NCI-H1930 (cell line): ENCODE measurements around the gene GGCX.

ENCODE experiments used
- DNase-seq, 2 experiments: peaks; one replicate each; lab custom pipeline; 2025; lab: John Stamatoyannopoulos, UW

Gene GGCX

GRCh38 chr2:85541753-85542457, 19.4 kb downstream of the GGCX start:
- DNase-seq, result no peak

DNA sequence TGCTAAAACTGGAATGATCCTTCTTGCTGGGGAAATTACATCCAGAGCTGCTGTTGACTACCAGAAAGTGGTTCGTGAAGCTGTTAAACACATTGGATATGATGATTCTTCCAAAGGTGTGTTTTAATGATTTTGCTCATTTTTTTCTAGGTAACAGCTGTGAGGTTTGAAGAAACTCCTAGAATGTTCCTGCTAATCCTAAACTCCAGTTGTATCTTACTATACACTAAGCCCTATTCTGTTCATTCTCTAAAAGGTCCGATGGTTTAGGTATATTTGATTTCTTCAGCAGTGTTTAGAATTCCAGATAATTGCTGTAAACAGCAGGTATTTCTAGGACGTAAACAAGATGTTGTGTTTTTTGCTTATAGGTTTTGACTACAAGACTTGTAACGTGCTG, 20.0 kb downstream of the GGCX start:
- no peak for DNase-seq

DNA sequence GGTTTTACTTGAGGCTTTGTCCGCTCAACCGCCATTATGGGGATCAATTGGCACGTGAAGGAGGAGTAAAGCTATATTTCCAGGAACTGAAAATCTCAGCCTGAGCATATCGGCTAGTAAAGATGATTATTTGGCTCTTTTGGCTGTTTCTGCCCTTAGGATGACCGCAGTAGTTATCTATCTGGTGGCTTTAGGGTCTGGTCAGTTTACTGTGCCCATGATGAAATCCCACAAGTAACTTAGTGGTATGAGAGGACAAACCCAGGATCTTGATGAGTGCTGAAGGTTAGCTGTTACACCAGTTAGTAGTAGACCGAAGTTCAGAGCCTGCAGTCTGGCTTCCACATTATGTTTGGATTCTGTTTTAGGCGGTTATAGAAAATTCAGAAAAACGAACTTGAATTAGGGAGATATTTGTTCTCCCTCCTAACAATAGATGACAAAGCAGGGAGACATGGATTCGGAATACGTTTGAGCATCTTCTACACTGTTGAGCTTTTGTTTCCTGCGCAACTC, 21.1 kb downstream of the GGCX start:
- DNase-seq, result no peak

GRCh38 chr2:85539361-85540132, 21.7 kb downstream of the GGCX start:
- peak; percentile 34 to 61 for DNase-seq

GRCh38 chr2:85538507-85539360, 22.6 kb downstream of the GGCX start, which contains the start of gene MAT2A:
TSS of gene MAT2A (plus strand) at chr2:85539168. CDS start at chr2:85539288, 120 bp downstream.
- DNase-seq, result peak; percentile 93 to 96

DNA sequence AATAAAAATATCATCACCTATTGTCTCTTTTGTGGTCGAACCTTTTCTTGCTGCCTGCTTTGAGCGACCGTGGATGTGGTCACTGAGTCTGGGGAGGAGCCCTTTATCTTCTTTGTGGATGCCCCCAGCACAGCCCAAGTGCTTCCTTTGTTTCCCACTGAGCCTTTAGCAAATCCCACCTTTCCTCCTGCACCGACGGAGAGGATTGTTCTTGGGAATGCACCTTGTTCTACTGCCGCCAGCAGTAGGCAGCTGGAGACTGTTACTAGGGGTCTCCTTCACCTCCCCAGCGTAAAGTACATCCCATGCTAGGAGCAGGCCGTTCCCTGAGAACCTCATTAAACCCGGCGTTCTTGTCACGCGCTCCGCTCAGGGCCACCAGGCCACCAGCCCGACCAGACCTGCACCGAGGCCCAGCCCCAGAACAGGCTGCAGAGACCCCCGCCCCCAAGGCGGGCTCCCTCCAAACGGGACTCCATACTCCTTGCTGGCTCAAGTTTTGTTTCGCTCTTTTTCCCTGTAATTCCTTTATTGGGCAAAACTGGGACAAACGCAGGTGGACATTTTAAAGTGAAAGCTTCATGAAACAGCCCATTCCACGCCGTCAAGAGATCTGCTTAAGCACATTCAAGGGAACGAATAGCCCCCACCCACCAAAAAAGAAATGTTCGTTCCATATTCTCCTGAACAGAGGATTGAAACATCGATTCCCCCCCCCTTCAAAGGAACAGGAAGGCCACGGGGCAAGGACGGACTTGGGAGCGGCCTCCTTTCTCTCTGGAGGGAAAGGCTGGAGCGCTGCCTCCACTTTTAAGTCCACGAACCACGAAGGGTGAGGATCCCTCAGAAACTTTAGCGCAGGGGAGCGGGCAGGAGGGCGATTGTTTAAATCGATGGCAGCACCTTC, 23.4 kb downstream of the GGCX start:
- peak; percentile 41 to 48 for DNase-seq

DNA sequence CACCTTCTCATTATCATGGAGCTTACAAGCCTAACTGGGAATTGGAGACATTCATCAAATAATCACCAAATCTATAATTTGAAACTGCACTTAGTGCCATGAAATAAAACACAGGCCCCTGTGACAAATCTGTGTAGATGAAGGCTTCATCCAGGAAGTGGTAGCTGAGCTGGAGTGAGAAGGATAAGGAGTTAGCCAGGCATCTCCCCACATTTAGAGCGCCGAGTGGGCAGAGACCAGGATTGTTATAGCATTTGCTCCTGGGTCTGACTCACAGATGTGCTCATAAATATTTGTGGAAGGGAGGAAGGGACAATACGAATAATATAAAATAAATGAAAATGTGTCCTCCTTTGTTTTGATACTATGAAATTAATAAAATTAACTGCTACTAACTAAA, 24.8 kb downstream of the GGCX start:
- DNase-seq, result no peak

GRCh38 chr2:85534881-85535280, 26.4 kb downstream of the GGCX start:
- DNase-seq, result no peak

- DNase-seq, result no peak
These were observed 27.2 kb downstream of the GGCX start for GRCh38 chr2:85534099-85534498.

GRCh38 chr2:85531589-85531988, 29.7 kb downstream of the GGCX start:
- no peak for DNase-seq

GRCh38 chr2:85529809-85530208, 31.5 kb downstream of the GGCX start:
- no peak for DNase-seq

DNA sequence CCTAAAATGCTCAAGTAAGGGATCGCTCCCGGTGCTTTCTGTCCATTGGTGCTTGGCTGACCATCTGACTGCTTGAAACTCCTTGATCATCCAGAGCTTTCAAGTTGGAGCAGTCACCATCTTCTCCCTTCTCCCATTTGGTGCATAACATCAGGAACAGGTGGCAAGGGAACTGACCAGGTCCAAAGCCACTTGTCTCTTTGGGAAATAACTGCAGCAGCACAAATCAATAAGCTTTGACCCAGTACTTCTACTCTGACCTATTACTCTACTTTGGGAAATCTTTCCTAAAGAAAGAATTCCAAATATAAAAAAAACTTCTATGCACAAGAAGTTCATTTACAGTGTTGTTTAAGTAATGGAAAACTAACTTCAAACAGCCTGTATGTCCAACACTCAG, 32.9 kb downstream of the GGCX start:
- DNase-seq, result no peak

GRCh38 chr2:85527787-85528186, 33.5 kb downstream of the GGCX start:
- DNase-seq, result no peak

DNA sequence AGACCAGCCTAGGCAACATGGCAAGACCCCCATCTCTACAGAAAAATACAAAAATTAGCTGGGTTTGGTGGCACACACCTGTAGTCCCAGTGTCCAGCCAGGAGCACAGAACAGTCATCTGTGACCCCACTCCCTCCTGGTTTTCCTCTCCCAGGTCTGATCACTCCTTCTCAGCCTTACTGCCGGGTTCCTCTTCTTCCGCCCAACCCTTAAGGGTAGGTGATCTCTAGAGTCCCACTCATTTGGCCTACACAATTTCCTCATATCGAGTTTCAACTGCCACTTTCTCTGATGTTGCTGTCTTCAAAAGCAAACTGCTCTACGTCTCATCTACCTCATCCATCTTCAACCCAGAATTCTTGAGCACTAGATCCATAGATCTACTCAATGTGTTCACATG, 35.7 kb downstream of the GGCX start:
- no peak for DNase-seq

- DNase-seq, result no peak
These were observed 36.3 kb downstream of the GGCX start for GRCh38 chr2:85525029-85525428.

DNA sequence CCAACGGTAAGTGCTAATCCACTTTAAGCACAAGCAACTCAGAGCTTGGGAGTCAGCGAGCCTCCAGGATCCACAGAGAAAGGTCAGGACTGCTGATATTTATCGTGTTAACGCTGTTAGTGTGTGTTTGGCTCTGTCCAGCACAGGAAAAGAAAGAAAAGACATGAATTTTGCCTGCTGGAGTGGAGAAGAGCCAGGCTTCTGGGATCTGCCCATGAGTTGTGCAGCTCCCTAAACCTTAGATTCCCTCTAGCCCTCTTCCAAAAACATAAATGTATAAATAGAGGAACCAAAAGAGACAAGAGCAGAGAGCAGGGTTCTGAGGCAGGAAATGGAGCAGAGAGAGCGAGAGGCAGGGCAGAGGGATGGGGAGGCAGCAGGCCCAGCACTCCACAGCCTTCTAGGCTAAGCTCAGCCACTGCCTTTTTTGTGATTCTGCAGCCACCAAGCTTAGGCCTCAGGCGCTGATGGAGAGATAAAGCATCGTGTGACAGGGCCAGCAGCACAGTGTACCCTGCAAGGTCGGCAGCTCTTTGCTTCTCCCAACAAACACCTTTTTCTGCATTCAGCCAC, 36.9 kb downstream of the GGCX start:
- DNase-seq, result no peak

- no peak for DNase-seq
These were observed 37.4 kb downstream of the GGCX start for GRCh38 chr2:85523903-85524335.

GRCh38 chr2:85523062-85523902, 38.0 kb downstream of the GGCX start:
- no peak for DNase-seq

DNA sequence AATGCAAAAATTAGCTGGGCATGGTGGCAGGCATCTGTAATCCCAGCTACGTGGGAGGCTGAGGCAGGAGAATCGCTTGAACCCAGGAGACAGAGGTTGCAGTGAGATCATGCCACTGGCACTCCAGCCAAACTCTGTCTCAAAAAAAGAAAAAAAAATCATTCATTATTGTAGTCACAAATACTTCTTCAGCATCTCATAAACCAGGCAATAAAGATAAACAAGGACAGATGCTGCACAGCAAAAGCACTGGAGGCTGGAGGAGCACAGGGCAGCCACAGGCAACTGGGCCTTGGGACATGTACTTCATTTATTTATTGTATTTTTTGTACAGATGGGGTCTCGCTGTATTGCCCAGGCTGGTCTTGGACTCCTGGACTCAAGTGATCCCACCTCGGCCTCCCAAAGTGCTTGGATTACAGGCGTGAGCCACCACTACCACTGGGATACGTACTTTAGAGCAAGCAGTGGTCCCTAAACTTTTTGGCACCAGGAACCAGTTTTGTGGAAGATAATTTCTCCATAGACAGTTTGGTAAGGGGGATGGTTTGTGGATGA, 39.1 kb downstream of the GGCX start:
- no peak for DNase-seq
